Hepatocyte (in vitro differentiated cells): Measurements from ENCODE around the gene EYS. TPM values are rescaled to one million over a fixed set of nuclear protein-coding genes. Genes with fewer than 3 reads are reported as not detected.

Experiments used
- DNase-seq: peaks from one replicate; pipeline ENCODE4 v3.0.0-alpha.2; 2016; ENCODE audit warnings: low spot score
- H2AFZ ChIP-seq: fragments of 200-600 bp; sonication (generic); 2 replicates; pipeline ENCODE4 v1.6.0; 2016; ENCODE audit warnings: antibody characterized with exemption, mild to moderate bottlenecking
- H3K27ac ChIP-seq: fragments of 200-600 bp; sonication (generic); 2 replicates; pipeline ENCODE4 v1.5.1; 2016; ENCODE audit warnings: mild to moderate bottlenecking
- H3K27me3 ChIP-seq: fragments of 200-600 bp; sonication (generic); 2 replicates; pipeline ENCODE4 v1.6.1; 2016
- H3K36me3 ChIP-seq: fragments of 200-600 bp; sonication (generic); replicated peaks from 2 replicates; pipeline ENCODE4 v1.5.1; 2016; ENCODE audit warnings: low read depth; ENCODE audit not compliant: insufficient read depth
- H3K4me1 ChIP-seq: fragments of 200-600 bp; sonication (generic); 2 replicates; pipeline ENCODE4 v1.5.1; 2016; ENCODE audit warnings: mild to moderate bottlenecking, moderate library complexity; ENCODE audit not compliant: insufficient read depth
- H3K4me2 ChIP-seq: fragments of 200-600 bp; sonication (generic); 2 replicates; pipeline ENCODE4 v1.6.0; 2016
- H3K4me3 ChIP-seq: fragments of 200-600 bp; sonication (generic); 2 replicates; pipeline ENCODE4 v1.5.1; 2016; ENCODE audit warnings: mild to moderate bottlenecking
- H3K79me2 ChIP-seq: fragments of 200-600 bp; sonication (generic); 2 replicates; pipeline ENCODE4 v1.6.0; 2017; ENCODE audit warnings: mild to moderate bottlenecking
- H3K9me2 ChIP-seq: fragments of 200-600 bp; sonication (generic); replicated peaks from 2 replicates; pipeline ENCODE4 v1.6.0; 2017; ENCODE audit warnings: mild to moderate bottlenecking; ENCODE audit not compliant: insufficient read depth
- H3K9me3 ChIP-seq: fragments of 200-600 bp; sonication (generic); 2 replicates; pipeline ENCODE4 v1.5.1; 2016; ENCODE audit warnings: low read depth, mild to moderate bottlenecking
- H4K20me1 ChIP-seq: fragments of 200-600 bp; sonication (generic); 2 replicates; pipeline ENCODE4 v1.6.0; 2016; ENCODE audit warnings: mild to moderate bottlenecking; ENCODE audit not compliant: insufficient read depth, poor library complexity, severe bottlenecking
- EZH2 ChIP-seq: fragments of 200-600 bp; sonication (generic); IDR thresholded peaks from 2 replicates; pipeline ENCODE4 v1.6.1; 2016; ENCODE audit warnings: antibody characterized with exemption, mild to moderate bottlenecking, borderline replicate concordance
- EZH2phosphoT487 ChIP-seq: fragments of 200-600 bp; sonication (generic); IDR thresholded peaks from one replicate; pipeline ENCODE4 v1.6.1; 2018; ENCODE audit warnings: antibody characterized with exemption, mild to moderate bottlenecking, low read depth, moderate library complexity; ENCODE audit not compliant: unreplicated experiment, severe bottlenecking
- WGBS: methylation state at CpG from one replicate; pipeline ENCODE4 v1.1.6; 2016; ENCODE audit warnings: low lambda C conversion rate; ENCODE audit errors: missing lambda C conversion rate; 5-methylcytosine and 5-hydroxymethylcytosine counted together
- polyA plus RNA-seq: library from polyadenylated mRNA; unstranded; fragments of >200 nt; fragmentation: Nextera tagmentation; extraction: Ambion mirVana; gene quantifications from 2 replicates; pipeline ENCODE4 v1.2.1, GENCODE V29; 2016
- total RNA-seq: library from RNA; depleted of rRNA; stranded (reverse); fragments of >200 nt; gene quantifications from 2 replicates; pipeline ENCODE4 v1.2.3, GENCODE V29; 2014
- TF ChIP-seq, protein P1 (sequence below): fragments of 200-600 bp; sonication (generic); IDR thresholded peaks from 2 replicates; pipeline ENCODE4 v1.5.1; 2016; ENCODE audit warnings: antibody characterized with exemption, mild to moderate bottlenecking; ENCODE audit not compliant: poor library complexity

Gene EYS
- total and polyA plus RNA-seq, 2 experiments from 2014 or later = 0.57 to 0.68 TPM

DNA sequence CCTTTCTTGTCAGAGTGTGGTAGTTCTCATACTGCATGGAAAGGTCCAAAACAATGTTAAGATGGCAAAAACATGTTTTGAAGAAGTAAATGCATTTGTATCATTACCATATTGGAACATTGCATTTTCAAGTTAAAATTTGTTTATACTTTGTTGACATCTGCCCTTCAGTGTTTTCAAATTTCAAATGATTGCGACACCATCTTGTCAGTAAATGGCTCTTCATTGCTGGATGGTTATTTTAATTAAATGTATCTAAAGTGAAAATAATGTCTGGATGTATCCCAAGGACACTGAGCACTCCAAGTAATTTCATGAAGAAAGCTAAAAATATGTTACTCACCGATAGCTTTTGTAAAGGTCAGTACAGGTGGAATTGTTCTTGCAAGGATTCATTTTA, 761.6 kb downstream of the EYS start:
- no peak overlapping the region for H2AFZ ChIP-seq
- H3K9me3 ChIP-seq = no peaks in the 10 kb centered on the region
- no peaks in the 10 kb centered on the region for H3K79me2 ChIP-seq
- no peaks in the 10 kb centered on the region for H3K36me3 ChIP-seq
- TF ChIP-seq EZH2 (no peak), EZH2phosphoT487 (no peak)
- TF ChIP-seq, protein P1, sequence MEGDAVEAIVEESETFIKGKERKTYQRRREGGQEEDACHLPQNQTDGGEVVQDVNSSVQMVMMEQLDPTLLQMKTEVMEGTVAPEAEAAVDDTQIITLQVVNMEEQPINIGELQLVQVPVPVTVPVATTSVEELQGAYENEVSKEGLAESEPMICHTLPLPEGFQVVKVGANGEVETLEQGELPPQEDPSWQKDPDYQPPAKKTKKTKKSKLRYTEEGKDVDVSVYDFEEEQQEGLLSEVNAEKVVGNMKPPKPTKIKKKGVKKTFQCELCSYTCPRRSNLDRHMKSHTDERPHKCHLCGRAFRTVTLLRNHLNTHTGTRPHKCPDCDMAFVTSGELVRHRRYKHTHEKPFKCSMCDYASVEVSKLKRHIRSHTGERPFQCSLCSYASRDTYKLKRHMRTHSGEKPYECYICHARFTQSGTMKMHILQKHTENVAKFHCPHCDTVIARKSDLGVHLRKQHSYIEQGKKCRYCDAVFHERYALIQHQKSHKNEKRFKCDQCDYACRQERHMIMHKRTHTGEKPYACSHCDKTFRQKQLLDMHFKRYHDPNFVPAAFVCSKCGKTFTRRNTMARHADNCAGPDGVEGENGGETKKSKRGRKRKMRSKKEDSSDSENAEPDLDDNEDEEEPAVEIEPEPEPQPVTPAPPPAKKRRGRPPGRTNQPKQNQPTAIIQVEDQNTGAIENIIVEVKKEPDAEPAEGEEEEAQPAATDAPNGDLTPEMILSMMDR = no peak
- H3K4me2 ChIP-seq = no peak overlapping the region
- H3K9me2 ChIP-seq = no peaks in the 10 kb centered on the region
- no peak overlapping the region for H3K27ac ChIP-seq
- no peak overlapping the region for H3K4me3 ChIP-seq
- no peaks in the 10 kb centered on the region for H3K4me1 ChIP-seq
- DNase-seq = no peak
- no peaks in the 10 kb centered on the region for H4K20me1 ChIP-seq
- 93% methylated on average over 2 of the region's 2 CpGs for WGBS
- H3K27me3 ChIP-seq = no peaks in the 10 kb centered on the region

DNA sequence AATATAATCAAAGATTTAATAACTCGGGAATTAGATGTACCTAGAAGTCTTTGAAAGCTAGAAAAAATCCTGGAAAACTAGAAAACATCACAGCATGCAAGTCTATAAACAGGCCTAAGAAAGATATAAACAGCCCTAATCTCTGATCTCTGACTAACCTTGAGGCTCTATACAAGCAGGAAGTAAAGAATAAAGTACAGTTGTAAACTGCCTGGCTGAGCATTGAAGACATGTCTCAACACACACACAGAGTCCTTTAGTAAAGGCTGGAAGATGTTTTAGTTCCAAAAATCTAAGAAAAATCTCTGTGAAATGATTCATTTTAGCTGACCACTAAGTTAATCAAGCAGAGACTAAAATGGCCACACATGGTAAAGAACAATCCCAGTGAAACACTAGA, 774.5 kb downstream of the EYS start:
- Histone ChIP-seq H3K4me2 (no peak overlapping the region), H3K36me3 (no peaks in the 10 kb centered on the region), H3K27ac (no peak overlapping the region), H3K9me3 (no peaks in the 10 kb centered on the region), H3K27me3 (no peaks in the 10 kb centered on the region), H3K79me2 (no peaks in the 10 kb centered on the region), H2AFZ (no peak overlapping the region), H3K4me3 (no peak overlapping the region), H3K4me1 (no peaks in the 10 kb centered on the region), H4K20me1 (no peaks in the 10 kb centered on the region), H3K9me2 (no peaks in the 10 kb centered on the region)
- peak; percentile 14 for DNase-seq
- TF ChIP-seq EZH2 (no peak), EZH2phosphoT487 (no peak)
- TF ChIP-seq, protein P1 = no peak
- WGBS = 87% methylated on average over 1 of the region's 1 CpG

DNA sequence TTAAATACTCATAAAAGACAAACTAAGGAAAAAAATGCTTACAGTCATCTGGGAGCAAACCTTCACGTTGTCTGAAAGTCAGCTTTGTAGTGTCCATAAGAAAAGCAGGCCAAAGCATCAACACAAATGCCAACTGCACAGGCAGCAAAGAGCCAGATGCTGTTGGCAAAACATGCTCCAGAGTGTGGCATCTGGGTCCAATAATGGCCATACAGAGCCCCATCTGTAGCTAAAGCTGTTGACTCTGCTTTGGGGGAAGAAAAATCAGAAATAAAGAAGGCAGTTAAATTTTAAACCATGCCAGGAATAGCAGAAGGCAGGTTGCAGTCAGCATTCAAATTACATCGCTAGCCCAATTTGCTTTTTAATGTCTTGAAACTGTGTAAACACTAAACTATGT, 776.3 kb downstream of the EYS start:
- 68% methylated on average over 2 of the region's 2 CpGs for WGBS
- H4K20me1 ChIP-seq = no peaks in the 10 kb centered on the region
- H2AFZ ChIP-seq = no peak overlapping the region
- H3K27ac ChIP-seq = no peak overlapping the region
- no peaks in the 10 kb centered on the region for H3K9me2 ChIP-seq
- H3K27me3 ChIP-seq = no peaks in the 10 kb centered on the region
- no peak overlapping the region for H3K4me3 ChIP-seq
- no peaks in the 10 kb centered on the region for H3K9me3 ChIP-seq
- no peaks in the 10 kb centered on the region for H3K36me3 ChIP-seq
- TF ChIP-seq, protein P1 = no peak
- no peak for TF ChIP-seq EZH2
- TF ChIP-seq EZH2phosphoT487 = no peak
- no peak overlapping the region for H3K4me2 ChIP-seq
- H3K79me2 ChIP-seq = no peaks in the 10 kb centered on the region
- no peak for DNase-seq
- H3K4me1 ChIP-seq = no peaks in the 10 kb centered on the region

DNA sequence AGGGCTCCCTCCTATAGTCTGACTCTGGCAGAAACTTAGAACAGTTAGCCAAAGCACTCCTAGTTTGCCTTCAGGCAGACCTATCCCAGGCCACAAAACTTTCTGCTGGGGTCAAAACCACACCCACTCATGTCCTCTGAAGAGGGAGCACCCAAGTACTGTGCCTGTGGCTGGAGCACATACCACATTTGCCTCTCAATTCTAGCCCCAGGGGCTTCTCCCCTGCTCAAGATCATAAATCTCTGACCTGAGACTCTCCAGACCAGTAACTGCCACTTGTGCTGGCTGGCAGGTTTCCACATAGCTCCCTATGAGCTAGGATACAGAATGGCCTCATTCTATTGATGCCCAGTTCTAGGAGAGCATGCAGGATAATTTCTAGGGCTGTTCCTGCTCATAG, 781.0 kb downstream of the EYS start:
- H2AFZ ChIP-seq = no peak overlapping the region
- no peaks in the 10 kb centered on the region for H3K36me3 ChIP-seq
- no peaks in the 10 kb centered on the region for H3K79me2 ChIP-seq
- H3K4me2 ChIP-seq = no peak overlapping the region
- no peak overlapping the region for H3K27ac ChIP-seq
- TF ChIP-seq, protein P1 = no peak
- TF ChIP-seq EZH2phosphoT487 = no peak
- no peak for TF ChIP-seq EZH2
- H3K4me3 ChIP-seq = no peak overlapping the region
- no peak for DNase-seq
- no peaks in the 10 kb centered on the region for H3K9me3 ChIP-seq
- H3K9me2 ChIP-seq = no peaks in the 10 kb centered on the region
- H3K4me1 ChIP-seq = no peaks in the 10 kb centered on the region
- no peaks in the 10 kb centered on the region for H3K27me3 ChIP-seq
- no peaks in the 10 kb centered on the region for H4K20me1 ChIP-seq
